Kidney glomerular epithelial cell (primary cell): ENCODE data around the gene MEX3A.
A peak's percentile ranks its signal among the peaks of the same experiment; 100 is the strongest.
"Not testable (repeated sequence)": the region's sequence is repeated elsewhere in the genome, so short reads cannot be mapped to it uniquely, and the experiment has no call there.

Experiments
- DNase-seq: peaks from one replicate; lab custom pipeline; 2025; lab: John Stamatoyannopoulos, UW

The MEX3A gene

GRCh38 chr1:156082309-156083091, at the start of gene MEX3A:
Gene MEX3A (minus strand): TSS chr1:156082465. CDS start chr1:156081998, 467 bp downstream.
- peak; percentile 65 for DNase-seq

- DNase-seq, result no peak
Observed at GRCh38 chr1:156130578-156130942, 48.3 kb upstream of the MEX3A start.

- DNase-seq, result peak; percentile 94
Observed at GRCh38 chr1:156129687-156130577, 47.7 kb upstream of the MEX3A start.

GRCh38 chr1:156128654-156129597, 46.7 kb upstream of the MEX3A start:
- no peak for DNase-seq

GRCh38 chr1:156128308-156128653, 46.0 kb upstream of the MEX3A start:
- peak; percentile 27 for DNase-seq

- DNase-seq, result peak; percentile 66
Observed at GRCh38 chr1:156126630-156127534, 44.6 kb upstream of the MEX3A start.

GRCh38 chr1:156126043-156126629, 43.9 kb upstream of the MEX3A start:
- DNase-seq, result peak; percentile 92

GRCh38 chr1:156125544-156125943, 43.3 kb upstream of the MEX3A start:
- not testable (repeated sequence) for DNase-seq

GRCh38 chr1:156124557-156125483, 42.6 kb upstream of the MEX3A start:
- DNase-seq, result no peak

- DNase-seq, result peak; percentile 97
Observed at GRCh38 chr1:156123356-156124196, 41.3 kb upstream of the MEX3A start.

- DNase-seq, result peak; percentile 55
Observed at GRCh38 chr1:156122519-156123355, 40.5 kb upstream of the MEX3A start.

GRCh38 chr1:156122086-156122485, 39.8 kb upstream of the MEX3A start:
- no peak for DNase-seq

- no peak for DNase-seq
Observed at GRCh38 chr1:156121457-156121856, 39.2 kb upstream of the MEX3A start.

GRCh38 chr1:156121005-156121404, 38.7 kb upstream of the MEX3A start:
- not testable (repeated sequence) for DNase-seq

- no peak for DNase-seq
Observed at GRCh38 chr1:156120318-156120717, 38.1 kb upstream of the MEX3A start.

- peak; percentile 22 for DNase-seq
Observed at GRCh38 chr1:156119503-156120209, 37.4 kb upstream of the MEX3A start.
